AG04450 (cell line): ENCODE data around the gene PKNOX2. TPM values are rescaled to one million over a fixed set of nuclear protein-coding genes. Genes with fewer than 3 reads are reported as not detected.

Experiments
- CTCF ChIA-PET: fragments of 300-600, 350-600 bp; formaldehyde crosslinking; extraction: SDS; loops from one replicate; lab custom pipeline; 2022; ENCODE audit warnings: antibody characterized with exemption, inconsistent platforms; lab: Charles Lee
- POLR2A ChIA-PET: fragments of 350-600 bp; formaldehyde crosslinking; extraction: SDS; loops from one replicate; lab custom pipeline; 2021; ENCODE audit warnings: antibody characterized with exemption, inconsistent platforms; lab: Yijun Ruan, JAX
- DNase-seq: peaks from one replicate; pipeline ENCODE4 v3.0.0-alpha.2; 2011; ENCODE audit warnings: low read depth, low spot score
- H3K27ac ChIP-seq: one replicate; pipeline ENCODE4 v1.5.1; 2012; ENCODE audit warnings: low read depth, low read length, control low read depth
- H3K27me3 ChIP-seq: one replicate; pipeline ENCODE4 v1.6.0; 2012; ENCODE audit warnings: low read length; ENCODE audit not compliant: control insufficient read depth, insufficient read depth
- H3K4me3 ChIP-seq: 2 replicates; pipeline ENCODE4 v1.5.1; 2011; ENCODE audit warnings: mild to moderate bottlenecking, low read depth, low read length, control low read depth
- H3K9me3 ChIP-seq: 2 replicates; pipeline ENCODE4 v1.5.1; 2012; ENCODE audit warnings: low read length; ENCODE audit not compliant: control insufficient read depth, insufficient read depth
- polyA plus RNA-seq: library from polyadenylated mRNA; depleted of rRNA; stranded (reverse); fragments of >200 nt; gene quantifications from 2 replicates; pipeline ENCODE4 v1.2.3, GENCODE V29; 2011
- TF ChIP-seq, protein P1 (sequence below): IDR thresholded peaks from 2 replicates; pipeline ENCODE4 v1.5.1; 2011; ENCODE audit warnings: low read depth, low read length, control low read depth, inconsistent platforms

PKNOX2 gene
- polyA plus RNA-seq, 1 experiment, result 3.0 TPM

DNA sequence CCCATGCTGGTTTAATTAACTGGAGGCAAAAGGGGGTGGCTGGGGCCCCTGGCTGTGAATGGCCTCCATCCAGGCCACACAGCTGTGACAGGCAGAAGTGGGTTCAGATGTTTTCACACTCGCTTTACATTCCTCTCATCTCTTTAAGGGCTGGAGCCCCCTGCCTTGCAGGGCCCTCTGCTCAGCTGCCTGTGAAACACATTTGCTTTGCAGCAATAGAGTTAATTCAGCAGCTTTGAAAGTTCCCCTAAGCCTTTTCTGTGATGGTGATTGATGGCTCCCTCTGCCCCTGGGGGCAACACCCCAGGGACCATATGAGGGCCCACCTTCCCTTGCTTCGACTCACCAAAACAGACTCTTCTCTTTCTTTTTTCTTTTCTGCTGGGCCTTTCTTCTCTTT lies 192.2 kb downstream of the PKNOX2 start:
- Histone ChIP-seq H3K27me3 (no peaks in the 10 kb centered on the region), H3K27ac (no peak overlapping the region), H3K9me3 (no peaks in the 10 kb centered on the region; the same call in 1 of the 2 replicates), H3K4me3 (no peak overlapping the region)
- CTCF ChIA-PET, result interaction anchor here (1.1 to 4.3 kb wide), 2 partner anchors 10 to 215 kb away, joined by 8 to 54 read pairs; no protein-coding TSS in a partner anchor
- DNase-seq, result no peak
- TF ChIP-seq, protein P1, sequence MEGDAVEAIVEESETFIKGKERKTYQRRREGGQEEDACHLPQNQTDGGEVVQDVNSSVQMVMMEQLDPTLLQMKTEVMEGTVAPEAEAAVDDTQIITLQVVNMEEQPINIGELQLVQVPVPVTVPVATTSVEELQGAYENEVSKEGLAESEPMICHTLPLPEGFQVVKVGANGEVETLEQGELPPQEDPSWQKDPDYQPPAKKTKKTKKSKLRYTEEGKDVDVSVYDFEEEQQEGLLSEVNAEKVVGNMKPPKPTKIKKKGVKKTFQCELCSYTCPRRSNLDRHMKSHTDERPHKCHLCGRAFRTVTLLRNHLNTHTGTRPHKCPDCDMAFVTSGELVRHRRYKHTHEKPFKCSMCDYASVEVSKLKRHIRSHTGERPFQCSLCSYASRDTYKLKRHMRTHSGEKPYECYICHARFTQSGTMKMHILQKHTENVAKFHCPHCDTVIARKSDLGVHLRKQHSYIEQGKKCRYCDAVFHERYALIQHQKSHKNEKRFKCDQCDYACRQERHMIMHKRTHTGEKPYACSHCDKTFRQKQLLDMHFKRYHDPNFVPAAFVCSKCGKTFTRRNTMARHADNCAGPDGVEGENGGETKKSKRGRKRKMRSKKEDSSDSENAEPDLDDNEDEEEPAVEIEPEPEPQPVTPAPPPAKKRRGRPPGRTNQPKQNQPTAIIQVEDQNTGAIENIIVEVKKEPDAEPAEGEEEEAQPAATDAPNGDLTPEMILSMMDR, result no peak
- POLR2A ChIA-PET, result no interaction called here

DNA sequence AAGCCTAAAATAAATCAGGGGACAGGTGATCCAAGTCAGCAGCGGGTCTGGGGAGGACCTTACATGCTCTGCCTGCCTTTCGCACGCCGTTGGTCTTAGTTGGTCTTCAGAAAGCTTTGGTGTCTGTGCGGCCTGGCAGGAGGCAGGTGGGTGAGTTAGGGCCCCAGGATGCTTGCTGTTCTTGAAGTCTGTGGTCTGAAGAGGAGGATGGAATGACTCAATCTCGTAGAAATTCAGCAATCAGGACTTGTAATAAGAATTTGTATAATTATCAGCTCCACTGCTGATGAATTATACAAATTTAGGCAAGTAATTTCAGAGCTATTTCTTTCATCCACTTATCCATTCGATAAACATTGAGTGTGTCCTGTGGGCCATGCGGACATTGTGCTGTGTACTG lies 193.0 kb downstream of the PKNOX2 start:
- DNase-seq, result no peak
- H3K27ac ChIP-seq, result no peak overlapping the region
- no peaks in the 10 kb centered on the region; the same call in 1 of the 2 replicates for H3K9me3 ChIP-seq
- no peaks in the 10 kb centered on the region for H3K27me3 ChIP-seq
- CTCF ChIA-PET, result interaction anchor here (1.1 to 4.3 kb wide), 3 partner anchors 10 to 216 kb away, joined by 3 to 54 read pairs (median 8); no protein-coding TSS in a partner anchor
- TF ChIP-seq, protein P1, result no peak
- POLR2A ChIA-PET, result no interaction called here
- H3K4me3 ChIP-seq, result no peak overlapping the region

DNA sequence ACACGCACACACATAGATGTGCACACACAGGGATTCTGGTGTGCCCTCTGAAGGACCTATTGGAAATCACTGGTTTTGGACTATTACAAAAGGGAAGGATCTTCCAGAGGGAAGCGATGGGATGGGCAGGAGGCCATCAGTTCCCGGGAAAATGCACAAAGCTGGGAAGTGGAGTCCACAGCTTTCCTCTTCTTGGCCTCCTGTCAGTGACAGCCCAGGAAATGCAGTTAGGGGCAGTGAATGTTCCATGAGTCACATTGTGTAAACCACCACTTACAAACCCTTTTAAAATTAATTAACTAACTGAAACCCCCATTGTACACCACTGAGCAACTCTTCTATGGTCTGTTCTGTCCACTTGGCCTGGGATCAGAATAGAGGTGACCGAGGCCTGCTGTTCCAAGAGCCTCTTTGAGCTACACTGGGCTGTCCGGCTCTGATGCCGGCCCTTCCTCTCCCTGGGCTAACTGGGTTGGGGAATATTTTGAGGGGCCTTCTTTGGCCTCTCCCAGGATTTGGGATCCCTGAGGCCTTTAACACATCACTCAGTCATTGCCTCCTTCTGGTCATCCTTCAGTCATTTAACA lies 193.8 kb downstream of the PKNOX2 start:
- H3K4me3 ChIP-seq, result no peak overlapping the region
- TF ChIP-seq, protein P1, result no peak
- CTCF ChIA-PET, result interaction anchor here (0.7 to 4.3 kb wide), 4 partner anchors 8 to 216 kb away, joined by 3 to 54 read pairs (median 6); no protein-coding TSS in a partner anchor
- POLR2A ChIA-PET, result no interaction called here
- DNase-seq, result no peak
- H3K9me3 ChIP-seq, result no peaks in the 10 kb centered on the region; the same call in 1 of the 2 replicates
- H3K27me3 ChIP-seq, result no peaks in the 10 kb centered on the region
- H3K27ac ChIP-seq, result peak overlapping the region; percentile 21

DNA sequence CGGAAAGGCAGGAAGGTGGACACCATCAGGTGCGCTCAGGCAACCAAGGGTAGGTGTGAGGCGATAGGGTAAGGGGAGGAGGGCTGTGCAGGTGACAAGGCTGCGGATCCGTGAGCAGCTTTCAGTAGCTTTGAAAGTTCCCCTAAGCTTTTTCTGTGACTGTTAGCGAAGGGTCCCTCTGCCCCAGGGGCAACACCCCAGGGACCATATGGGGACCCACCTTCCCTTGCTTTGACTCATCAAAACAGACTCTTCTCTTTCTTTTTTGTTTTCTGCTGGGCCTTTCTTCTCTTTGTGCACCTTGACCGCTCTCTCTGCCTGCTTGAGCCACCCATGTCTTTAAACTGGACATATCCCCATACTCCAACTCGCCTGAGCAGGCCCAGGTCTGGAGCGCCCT lies 194.6 kb downstream of the PKNOX2 start:
- Histone ChIP-seq H3K4me3 (no peak overlapping the region), H3K27me3 (no peaks in the 10 kb centered on the region), H3K9me3 (no peaks in the 10 kb centered on the region; the same call in 1 of the 2 replicates), H3K27ac (no peak overlapping the region)
- TF ChIP-seq, protein P1, result no peak
- DNase-seq, result no peak
- CTCF ChIA-PET, result interaction anchor here (0.7 to 4.3 kb wide), 3 partner anchors 9 to 217 kb away, joined by 5 to 54 read pairs (median 6); no protein-coding TSS in a partner anchor
- POLR2A ChIA-PET, result no interaction called here

DNA sequence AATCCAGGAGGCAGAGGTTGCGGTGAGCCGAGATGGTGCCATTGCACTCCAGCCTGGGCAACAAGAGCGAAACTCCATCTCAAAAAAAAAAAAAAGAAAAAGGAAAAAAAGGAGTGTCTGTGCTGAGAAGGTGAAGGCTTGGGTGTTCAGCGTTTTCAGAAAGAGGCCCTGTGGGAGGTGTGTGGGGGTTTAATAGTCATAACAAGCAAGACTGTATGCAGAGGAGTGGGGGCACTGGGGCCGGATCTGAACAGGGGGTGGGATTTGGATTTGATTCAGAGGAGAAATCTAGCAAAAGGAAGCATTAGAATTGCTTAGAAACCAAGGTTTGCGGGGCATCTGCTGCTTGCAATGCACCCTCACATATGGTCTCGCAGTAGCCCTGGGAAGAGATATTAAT lies 195.5 kb downstream of the PKNOX2 start:
- TF ChIP-seq, protein P1, result no peak
- ChIA-PET CTCF (interaction anchor here (1.2 kb wide), 2 partner anchors 12 to 44 kb away, joined by 4 to 7 read pairs; no protein-coding TSS in a partner anchor), POLR2A (no interaction called here)
- no peak overlapping the region for H3K4me3 ChIP-seq
- no peak for DNase-seq
- no peak overlapping the region for H3K27ac ChIP-seq
- no peaks in the 10 kb centered on the region for H3K27me3 ChIP-seq
- H3K9me3 ChIP-seq, result no peaks in the 10 kb centered on the region; the same call in 1 of the 2 replicates
